ENCODE measurements around the gene MAP1LC3A.

The MAP1LC3A gene

GRCh38 chr20:34546751-34547181 lies 11.8 kb upstream of the MAP1LC3A start:
- H3K9ac ChIP-seq (ENCODE audit: low read length), result no peak overlapping the region
- no peak for TF ChIP-seq CTCF (IDR thresholded peaks at IDR 0.05; ENCODE audit: low read length)
- TF ChIP-seq EZH2phosphoT487 (IDR thresholded peaks at IDR 0.05; ENCODE audit: low read length), result no peak
- TF ChIP-seq EZH2 (optimal IDR thresholded peaks at IDR 0.05; ENCODE audit: low read depth, low read length), result no peak

GRCh38 chr20:34547844-34548613 lies 10.5 kb upstream of the MAP1LC3A start:
- Histone ChIP-seq H3K27ac (ENCODE audit: low read length) (no peak overlapping the region), H3K9me3 (replicated peaks; ENCODE audit: insufficient read depth, low read length) (no peaks in the 10 kb centered on the region), H3K4me3 (ENCODE audit: low read length) (no peak overlapping the region), H3K79me2 (ENCODE audit: low read length) (no peaks in the 10 kb centered on the region), H3K27me3 (replicated peaks; ENCODE audit: insufficient read depth, low read length) (no peaks in the 10 kb centered on the region), H4K20me1 (ENCODE audit: insufficient read depth, low read length) (no peaks in the 10 kb centered on the region), H3K9ac (ENCODE audit: low read length) (no peak overlapping the region), H3K4me2 (ENCODE audit: low read depth, low read length) (no peak overlapping the region), H3K9me2 (replicated peaks; ENCODE audit: insufficient read depth, low read length) (no peaks in the 10 kb centered on the region), H3K36me3 (replicated peaks; ENCODE audit: insufficient read depth, low read length) (no peaks in the 10 kb centered on the region), H3F3A (ENCODE audit: insufficient read depth, low read length) (no peaks in the 10 kb centered on the region), H2AFZ (ENCODE audit: low read length) (no peak overlapping the region), H3K4me1 (ENCODE audit: low read length) (no peaks in the 10 kb centered on the region)
- DNase-seq, result no peak
- TF ChIP-seq CTCF (IDR thresholded peaks at IDR 0.05; ENCODE audit: low read length) (no peak), EZH2 (optimal IDR thresholded peaks at IDR 0.05; ENCODE audit: low read depth, low read length) (no peak), EZH2phosphoT487 (IDR thresholded peaks at IDR 0.05; ENCODE audit: low read length) (no peak)

More at GRCh38 chr20:34546751-34547181, 11.8 kb upstream of the MAP1LC3A start:
- Histone ChIP-seq H3K27me3 (replicated peaks; ENCODE audit: insufficient read depth, low read length) (no peaks in the 10 kb centered on the region), H3K9me3 (replicated peaks; ENCODE audit: insufficient read depth, low read length) (no peaks in the 10 kb centered on the region), H3K79me2 (ENCODE audit: low read length) (no peaks in the 10 kb centered on the region), H3K36me3 (replicated peaks; ENCODE audit: insufficient read depth, low read length) (no peaks in the 10 kb centered on the region), H3K4me2 (ENCODE audit: low read depth, low read length) (no peak overlapping the region), H2AFZ (ENCODE audit: low read length) (no peak overlapping the region), H3F3A (ENCODE audit: insufficient read depth, low read length) (no peaks in the 10 kb centered on the region), H4K20me1 (ENCODE audit: insufficient read depth, low read length) (no peaks in the 10 kb centered on the region), H3K9me2 (replicated peaks; ENCODE audit: insufficient read depth, low read length) (no peaks in the 10 kb centered on the region), H3K4me1 (ENCODE audit: low read length) (no peaks in the 10 kb centered on the region), H3K27ac (ENCODE audit: low read length) (no peak overlapping the region), H3K4me3 (ENCODE audit: low read length) (no peak overlapping the region)
- no peak for DNase-seq

- Histone ChIP-seq H3K4me1 (ENCODE audit: low read length) (no peaks in the 10 kb centered on the region), H3K4me3 (ENCODE audit: low read length) (no peak overlapping the region), H3K27ac (ENCODE audit: low read length) (no peak overlapping the region), H3K27me3 (replicated peaks; ENCODE audit: insufficient read depth, low read length) (no peaks in the 10 kb centered on the region), H3K36me3 (replicated peaks; ENCODE audit: insufficient read depth, low read length) (no peaks in the 10 kb centered on the region), H3K4me2 (ENCODE audit: low read depth, low read length) (no peak overlapping the region), H3K9me3 (replicated peaks; ENCODE audit: insufficient read depth, low read length) (no peaks in the 10 kb centered on the region), H2AFZ (ENCODE audit: low read length) (no peak overlapping the region), H3K79me2 (ENCODE audit: low read length) (no peaks in the 10 kb centered on the region), H3K9ac (ENCODE audit: low read length) (no peak overlapping the region), H3K9me2 (replicated peaks; ENCODE audit: insufficient read depth, low read length) (no peaks in the 10 kb centered on the region), H4K20me1 (ENCODE audit: insufficient read depth, low read length) (no peaks in the 10 kb centered on the region), H3F3A (ENCODE audit: insufficient read depth, low read length) (no peaks in the 10 kb centered on the region)
- DNase-seq, result no peak
- TF ChIP-seq EZH2phosphoT487 (IDR thresholded peaks at IDR 0.05; ENCODE audit: low read length) (no peak), CTCF (IDR thresholded peaks at IDR 0.05; ENCODE audit: low read length) (no peak), EZH2 (optimal IDR thresholded peaks at IDR 0.05; ENCODE audit: low read depth, low read length) (no peak)
These were observed 9.1 kb upstream of the MAP1LC3A start for GRCh38 chr20:34549291-34549928.
